ENCODE data around the gene STMN1. TPM values are rescaled to one million over a fixed set of nuclear protein-coding genes. Genes with fewer than 3 reads are reported as not detected.
A peak's percentile ranks its signal among the peaks of the same experiment; 100 is the strongest.

The STMN1 gene
- total and polyA plus RNA-seq, 9 of the 15 experiments (the other 6 are each of a cell fraction or from before 2014, with no cell fraction given): 269 to 2,153 (median 595) TPM

GRCh38 chr1:25933479-25934365, 27.5 kb upstream of the STMN1 start (continued):
- no peak for TF ChIP-seq ZBTB26 (CRISPR knock-in tag; IDR thresholded peaks at IDR 0.05)
- TF ChIP-seq PML (IDR thresholded peaks at IDR 0.05; ENCODE audit: low read length): peak; percentile 78; the same call in 1 of the 2 replicates
- no peak for TF ChIP-seq ETS2 (tag; IDR thresholded peaks at IDR 0.05; ENCODE audit: borderline replicate concordance, poor library complexity, severe bottlenecking)
- no peak for TF ChIP-seq ATF6 (CRISPR knock-in tag; IDR thresholded peaks at IDR 0.05)
- no peak for TF ChIP-seq PTBP1 (IDR thresholded peaks at IDR 0.05; ENCODE audit: low read depth, low read length)
- TF ChIP-seq BRD9 (IDR thresholded peaks at IDR 0.05; ENCODE audit: low read depth, partially characterized antibody): peak; percentile 90
- TF ChIP-seq SMAD4 (CRISPR knock-in tag; conservative IDR thresholded peaks at IDR 0.05): peak; percentile 10; the same call in 1 of the 2 replicates
- no peak for TF ChIP-seq PCBP1 (IDR thresholded peaks at IDR 0.05; ENCODE audit: low read depth, low read length, poor library complexity, severe bottlenecking)
- TF ChIP-seq ZFP30 (CRISPR knock-in tag; IDR thresholded peaks at IDR 0.05; ENCODE audit: borderline replicate concordance): no peak
- peak; percentile 97 for TF ChIP-seq CTBP1 (IDR thresholded peaks at IDR 0.05; ENCODE audit: borderline replicate concordance)
- TF ChIP-seq ZBTB9 (CRISPR knock-in tag; IDR thresholded peaks at IDR 0.05): peak; percentile 39; the same call in 1 of the 2 replicates
- no peak for TF ChIP-seq CHD4 (IDR thresholded peaks at IDR 0.05; ENCODE audit: insufficient read depth, insufficient replicate concordance, low read depth, low read length, poor library complexity, severe bottlenecking)
- TF ChIP-seq FOXP1 (CRISPR knock-in tag; IDR thresholded peaks at IDR 0.05): 0 out of 2 replicates have a peak, but pooled peaks have one; percentile 22
- 0 out of 2 replicates have a peak, but pooled peaks have one; percentile 24 for TF ChIP-seq ZBTB7A (IDR thresholded peaks at IDR 0.05; ENCODE audit: borderline replicate concordance, control insufficient read depth, low read depth, low read length)
- TF ChIP-seq FOS (IDR thresholded peaks at IDR 0.05; ENCODE audit: extremely low read depth, insufficient read length): no peak
- TF ChIP-seq L3MBTL2 (IDR thresholded peaks at IDR 0.05): peak; percentile 84
- no peak for TF ChIP-seq CGGBP1 (CRISPR knock-in tag; IDR thresholded peaks at IDR 0.05)
- no peak for TF ChIP-seq ZNF436 (CRISPR knock-in tag; IDR thresholded peaks at IDR 0.05)
- TF ChIP-seq ILK (tag; IDR thresholded peaks at IDR 0.05; ENCODE audit: borderline replicate concordance, low read depth): no peak
- 0 out of 2 replicates have a peak, but pooled peaks have one; percentile 18 for TF ChIP-seq PREB (CRISPR knock-in tag; IDR thresholded peaks at IDR 0.05)
- peak; percentile 99 for TF ChIP-seq ZNF316 (IDR thresholded peaks at IDR 0.05)
